Erythroblast (primary cell): ENCODE data around the gene CERS6.

Source experiments
- GATA1 ChIP-seq: IDR thresholded peaks from 2 replicates; pipeline ENCODE4 v1.6.1; 2011; ENCODE audit warnings: low read depth, mild to moderate bottlenecking, control low read depth, low read length, moderate library complexity
- POLR2A ChIP-seq: IDR thresholded peaks from 2 replicates; pipeline ENCODE4 v1.6.1; 2011; ENCODE audit warnings: mild to moderate bottlenecking, low read length

- no peak for TF ChIP-seq POLR2A
- no peak for TF ChIP-seq GATA1
These were observed 157.5 kb downstream of the CERS6 start for GRCh38 chr2:168613551-168613950.
